Lung microvascular endothelial cell (primary cell): Measurements from ENCODE around the gene FAM163B. TPM values are rescaled to one million over a fixed set of nuclear protein-coding genes. Genes with fewer than 3 reads are reported as not detected.
"Not testable (repeated sequence)": the region's sequence is repeated elsewhere in the genome, so short reads cannot be mapped to it uniquely, and the experiment has no call there.

ENCODE experiments used
- DNase-seq, 2 donors: peaks; one replicate each; pipeline versions ENCODE4 v3.0.0 to v3.0.0-alpha.2; 2010; ENCODE audit warnings: low read depth in 2 of 2
- total RNA-seq: library from RNA; depleted of rRNA; stranded (reverse); fragments of >200 nt; gene quantifications from 2 replicates; pipeline ENCODE4 v1.2.1, GENCODE V29; 2014

The FAM163B gene
- total RNA-seq, 1 donor from 2014 or later: not detected

GRCh38 chr9:133569891-133570690, 39.1 kb downstream of the FAM163B start:
- DNase-seq: no peak

- no peak for DNase-seq
Measured at GRCh38 chr9:133569121-133569785, 39.9 kb downstream of the FAM163B start.

GRCh38 chr9:133568186-133568585, 41.0 kb downstream of the FAM163B start:
- no peak for DNase-seq

GRCh38 chr9:133566817-133567216, 42.4 kb downstream of the FAM163B start:
- no peak for DNase-seq

GRCh38 chr9:133566382-133566781, 42.8 kb downstream of the FAM163B start:
- no peak for DNase-seq

- no peak for DNase-seq
Measured at GRCh38 chr9:133564451-133565116, 44.6 kb downstream of the FAM163B start.

GRCh38 chr9:133563814-133564213, 45.4 kb downstream of the FAM163B start:
- DNase-seq: not testable (repeated sequence)

- DNase-seq: no peak
Measured at GRCh38 chr9:133563291-133563796, 45.8 kb downstream of the FAM163B start.

- DNase-seq: no peak
Measured at GRCh38 chr9:133562611-133563290, 46.4 kb downstream of the FAM163B start.

- no peak for DNase-seq
Measured at GRCh38 chr9:133561976-133562554, 47.1 kb downstream of the FAM163B start.

GRCh38 chr9:133560944-133561343, 48.2 kb downstream of the FAM163B start:
- no peak for DNase-seq

- peak in 1 of 2 donors; percentile 90 for DNase-seq
Measured at GRCh38 chr9:133560311-133560710, 48.9 kb downstream of the FAM163B start.

GRCh38 chr9:133558191-133559126, 50.7 kb downstream of the FAM163B start:
- DNase-seq: peak in 1 of 2 donors; percentile 39

- DNase-seq: no peak
Measured at GRCh38 chr9:133557581-133557980, 51.6 kb downstream of the FAM163B start.

- DNase-seq: no peak
Measured at GRCh38 chr9:133556354-133556753, 52.8 kb downstream of the FAM163B start.

- DNase-seq: no peak
Measured at GRCh38 chr9:133554729-133555128, 54.5 kb downstream of the FAM163B start.

- no peak for DNase-seq
Measured at GRCh38 chr9:133553973-133554713, 55.0 kb downstream of the FAM163B start.

GRCh38 chr9:133553123-133553522, 56.1 kb downstream of the FAM163B start:
- no peak for DNase-seq

GRCh38 chr9:133552236-133552635, 57.0 kb downstream of the FAM163B start:
- no peak for DNase-seq
